Measurements from ENCODE around the gene TCF23.

DNA sequence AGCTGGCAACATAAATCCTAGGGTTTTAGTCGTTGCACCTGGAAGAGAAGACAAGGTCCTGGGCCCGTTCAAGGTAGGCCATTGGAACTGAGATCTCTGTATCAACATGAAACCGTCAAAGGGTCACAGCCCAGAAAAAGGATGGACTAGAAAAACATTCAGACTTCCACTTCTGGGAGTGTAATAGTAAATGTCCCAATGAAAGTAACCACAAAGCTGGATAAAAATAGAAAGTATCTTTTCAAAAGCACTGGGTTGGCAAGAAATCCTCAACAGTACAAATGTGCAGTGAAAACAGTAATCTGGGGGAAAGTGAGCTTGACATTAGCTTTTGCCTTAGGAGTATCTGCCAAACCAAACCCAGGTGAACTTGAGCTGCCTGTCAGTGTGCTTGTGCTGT lies 42.8 kb upstream of the TCF23 start:
- TF ChIP-seq TAF1 (IDR thresholded peaks at IDR 0.05; ENCODE audit: low read depth, low read length) = no peak
- TF ChIP-seq, protein P1, sequence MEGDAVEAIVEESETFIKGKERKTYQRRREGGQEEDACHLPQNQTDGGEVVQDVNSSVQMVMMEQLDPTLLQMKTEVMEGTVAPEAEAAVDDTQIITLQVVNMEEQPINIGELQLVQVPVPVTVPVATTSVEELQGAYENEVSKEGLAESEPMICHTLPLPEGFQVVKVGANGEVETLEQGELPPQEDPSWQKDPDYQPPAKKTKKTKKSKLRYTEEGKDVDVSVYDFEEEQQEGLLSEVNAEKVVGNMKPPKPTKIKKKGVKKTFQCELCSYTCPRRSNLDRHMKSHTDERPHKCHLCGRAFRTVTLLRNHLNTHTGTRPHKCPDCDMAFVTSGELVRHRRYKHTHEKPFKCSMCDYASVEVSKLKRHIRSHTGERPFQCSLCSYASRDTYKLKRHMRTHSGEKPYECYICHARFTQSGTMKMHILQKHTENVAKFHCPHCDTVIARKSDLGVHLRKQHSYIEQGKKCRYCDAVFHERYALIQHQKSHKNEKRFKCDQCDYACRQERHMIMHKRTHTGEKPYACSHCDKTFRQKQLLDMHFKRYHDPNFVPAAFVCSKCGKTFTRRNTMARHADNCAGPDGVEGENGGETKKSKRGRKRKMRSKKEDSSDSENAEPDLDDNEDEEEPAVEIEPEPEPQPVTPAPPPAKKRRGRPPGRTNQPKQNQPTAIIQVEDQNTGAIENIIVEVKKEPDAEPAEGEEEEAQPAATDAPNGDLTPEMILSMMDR (IDR thresholded peaks at IDR 0.05; ENCODE audit: control extremely low read depth in 1 of 3, insufficient read depth in 1 of 3, low read depth in 1 of 3, low read length in 3 of 3) = no peak
- no peak for TF ChIP-seq SP4 (IDR thresholded peaks at IDR 0.05; ENCODE audit: low read length)
- TF ChIP-seq POLR2A (IDR thresholded peaks at IDR 0.05; ENCODE audit: control extremely low read depth in 1 of 2, low read depth in 2 of 2, low read length in 2 of 2) = no peak
